Measurements from ENCODE around the gene TBC1D19.

DNA sequence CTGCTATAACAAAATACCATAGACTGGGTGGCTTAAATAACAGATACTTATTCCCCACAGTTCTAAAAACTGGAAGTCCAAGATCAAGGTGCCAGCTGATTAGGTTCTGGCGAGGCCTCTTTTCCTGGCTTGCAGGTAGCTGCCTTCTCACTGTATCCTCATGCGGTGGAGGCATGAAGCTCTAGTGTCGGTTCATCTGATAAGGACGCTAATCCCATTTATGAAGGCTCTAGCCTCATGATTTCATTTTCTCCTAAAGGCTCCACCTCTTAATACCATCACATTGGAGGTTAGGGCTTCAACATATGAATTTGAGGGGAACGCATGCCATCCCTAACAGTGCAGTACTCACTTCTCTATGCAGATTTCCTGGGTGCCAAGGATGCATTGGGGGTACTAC lies 218.9 kb downstream of the TBC1D19 start:
- TF ChIP-seq, protein P1, sequence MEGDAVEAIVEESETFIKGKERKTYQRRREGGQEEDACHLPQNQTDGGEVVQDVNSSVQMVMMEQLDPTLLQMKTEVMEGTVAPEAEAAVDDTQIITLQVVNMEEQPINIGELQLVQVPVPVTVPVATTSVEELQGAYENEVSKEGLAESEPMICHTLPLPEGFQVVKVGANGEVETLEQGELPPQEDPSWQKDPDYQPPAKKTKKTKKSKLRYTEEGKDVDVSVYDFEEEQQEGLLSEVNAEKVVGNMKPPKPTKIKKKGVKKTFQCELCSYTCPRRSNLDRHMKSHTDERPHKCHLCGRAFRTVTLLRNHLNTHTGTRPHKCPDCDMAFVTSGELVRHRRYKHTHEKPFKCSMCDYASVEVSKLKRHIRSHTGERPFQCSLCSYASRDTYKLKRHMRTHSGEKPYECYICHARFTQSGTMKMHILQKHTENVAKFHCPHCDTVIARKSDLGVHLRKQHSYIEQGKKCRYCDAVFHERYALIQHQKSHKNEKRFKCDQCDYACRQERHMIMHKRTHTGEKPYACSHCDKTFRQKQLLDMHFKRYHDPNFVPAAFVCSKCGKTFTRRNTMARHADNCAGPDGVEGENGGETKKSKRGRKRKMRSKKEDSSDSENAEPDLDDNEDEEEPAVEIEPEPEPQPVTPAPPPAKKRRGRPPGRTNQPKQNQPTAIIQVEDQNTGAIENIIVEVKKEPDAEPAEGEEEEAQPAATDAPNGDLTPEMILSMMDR (IDR thresholded peaks at IDR 0.05), result no peak
- TF ChIP-seq POLR2A (IDR thresholded peaks at IDR 0.05), result no peak

All from thyroid gland (tissue), 4 donors.